HepG2 (cell line): ENCODE measurements around the gene JOSD2. TPM values are rescaled to one million over a fixed set of nuclear protein-coding genes. Genes with fewer than 3 reads are reported as not detected.
"Not testable (repeated sequence)": the region's sequence is repeated elsewhere in the genome, so short reads cannot be mapped to it uniquely, and the experiment has no call there.

ENCODE experiments used
- ATAC-seq: fragments of 200-7000 bp; cut with Tn5 transposase; 3 replicates; pipeline ENCODE4 v1.9.1; 2020; ENCODE audit warnings: mild to moderate bottlenecking, moderate library complexity
- BruUV-seq: library from RNA; stranded (reverse); fragments of 400-500 nt; replicated peaks from 2 replicates; lab custom pipeline; 2021; lab: Mats Ljungman, UMichigan
- CTCF ChIA-PET: fragments of 300-600 bp; formaldehyde crosslinking; extraction: SDS; loops from one replicate; lab custom pipeline; 2021; ENCODE audit warnings: low total read pairs, inconsistent platforms, low intra/inter-chr PET ratio; lab: Yijun Ruan, JAX
- POLR2A ChIA-PET: fragments of 350-600 bp; sonication (Branson Sonifier 250); formaldehyde crosslinking; loops from one replicate; lab custom pipeline; 2020; ENCODE audit warnings: antibody characterized with exemption, inconsistent platforms; lab: Yijun Ruan, JAX
- DNase-seq: peaks from one replicate; pipeline ENCODE4 v3.0.0-alpha.2; 2015; ENCODE audit warnings: low spot score
- FAIRE-seq: peaks from 3 replicates; lab custom pipeline; 2011; peaks lifted over from hg19 to GRCh38; lab: Jason Lieb, UNC
- H2AFZ ChIP-seq: one replicate; pipeline ENCODE4 v1.6.1; 2011; ENCODE audit warnings: low read length, inconsistent platforms
- H3K27ac ChIP-seq: fragments of 300-600 bp; 3 replicates; pipeline ENCODE4 v1.8.0; 2011; ENCODE audit warnings: mixed run types, mild to moderate bottlenecking, mixed read lengths, low read length, inconsistent platforms; ENCODE audit not compliant: insufficient read depth; ENCODE audit errors: extremely low read length
- H3K27me3 ChIP-seq, 2 experiments: fragments of 200-600 bp in 1 of 2; 2 replicates in 1 of 2; 3 replicates in 1 of 2; pipeline versions ENCODE4 v1.6.0 to v1.8.0; 2011; ENCODE audit warnings: low read length in 2 of 2, mild to moderate bottlenecking in 2 of 2, moderate library complexity in 2 of 2, inconsistent platforms in 1 of 2; ENCODE audit not compliant: insufficient read depth in 2 of 2, control insufficient read depth in 1 of 2
- H3K36me3 ChIP-seq, 2 experiments: fragments of 200-600 bp in 1 of 2; replicated peaks in 1 of 2; 2 replicates in 1 of 2; 3 replicates in 1 of 2; pipeline versions ENCODE4 v1.5.1 to v1.8.0; 2011; ENCODE audit warnings: low read length in 2 of 2, inconsistent platforms in 1 of 2; ENCODE audit not compliant: insufficient read depth in 2 of 2, control insufficient read depth in 1 of 2
- H3K4me1 ChIP-seq: 2 replicates; pipeline ENCODE4 v1.5.1; 2012; ENCODE audit warnings: low read length, inconsistent platforms; ENCODE audit not compliant: insufficient read depth
- H3K4me2 ChIP-seq: 2 replicates; pipeline ENCODE4 v1.6.0; 2011; ENCODE audit warnings: low read depth, low read length, inconsistent platforms
- H3K4me3 ChIP-seq, 3 experiments: fragments of 200-600 bp in 1 of 3; sonication (generic), shearing (Covaris generic) in 1 of 3; replicated peaks in 1 of 3; 2 replicates each; pipeline ENCODE4 v1.5.1; 2011 to 2016; ENCODE audit warnings: low read length in 3 of 3, inconsistent platforms in 2 of 3, low read depth in 2 of 3, mild to moderate bottlenecking in 2 of 3, control low read depth in 1 of 3, mixed read lengths in 1 of 3; ENCODE audit not compliant: insufficient read depth in 1 of 3
- H3K79me2 ChIP-seq: one replicate; pipeline ENCODE4 v1.6.1; 2011; ENCODE audit warnings: low read length, inconsistent platforms; ENCODE audit not compliant: insufficient read depth
- H3K9ac ChIP-seq: 2 replicates; pipeline ENCODE4 v1.6.0; 2011; ENCODE audit warnings: mild to moderate bottlenecking, low read depth, low read length, inconsistent platforms; ENCODE audit not compliant: insufficient read depth
- H3K9me3 ChIP-seq: 2 replicates; pipeline ENCODE4 v1.5.1; 2012; ENCODE audit warnings: mild to moderate bottlenecking, low read length
- H4K20me1 ChIP-seq: 2 replicates; pipeline ENCODE4 v1.6.0; 2011; ENCODE audit warnings: inconsistent platforms, mild to moderate bottlenecking, low read length, moderate library complexity; ENCODE audit not compliant: insufficient read depth
- BORCS8-MEF2B ChIP-seq: sonication (generic); formaldehyde crosslinking; IDR thresholded peaks from 2 replicates; pipeline ENCODE4 v1.8.0; 2022; ENCODE audit warnings: mild to moderate bottlenecking, missing genetic modification reagents
- GMEB2 ChIP-seq: IDR thresholded peaks from 2 replicates; pipeline ENCODE4 v1.6.1; 2016; ENCODE audit warnings: missing biosample characterization, missing genetic modification reagents, low read depth
- KAT2B ChIP-seq: fragments of 150-350 bp; IDR thresholded peaks from 2 replicates; pipeline ENCODE4 v1.6.1; 2014; ENCODE audit warnings: low read depth, low read length, borderline replicate concordance
- LRRFIP1 ChIP-seq: sonication (generic); formaldehyde crosslinking; conservative IDR thresholded peaks from 2 replicates; pipeline ENCODE4 v1.4.0; 2020; ENCODE audit warnings: missing genetic modification reagents
- NFIB ChIP-seq: sonication (generic); formaldehyde crosslinking; IDR thresholded peaks from 2 replicates; pipeline ENCODE4 v1.9.0; 2021; ENCODE audit warnings: missing genetic modification reagents, mild to moderate bottlenecking, borderline replicate concordance
- NR2F1 ChIP-seq, 2 experiments: fragments of 450-650 bp in 1 of 2; formaldehyde crosslinking in 1 of 2; IDR thresholded peaks; 2 replicates each; pipeline versions ENCODE4 v1.5.0 to v1.6.1; 2016 to 2020; ENCODE audit warnings: mild to moderate bottlenecking in 1 of 2, missing compliant biosample characterization in 1 of 2, missing genetic modification reagents in 1 of 2, moderate library complexity in 1 of 2
- PRPF4 ChIP-seq: fragments of 200-400 bp; formaldehyde crosslinking; IDR thresholded peaks from 2 replicates; pipeline ENCODE4 v1.6.1; 2016; ENCODE audit warnings: low read length, low read depth; ENCODE audit not compliant: poor library complexity, severe bottlenecking
- SAFB2 ChIP-seq: sonication (generic); formaldehyde crosslinking; IDR thresholded peaks from 2 replicates; pipeline ENCODE4 v1.5.1; 2020; ENCODE audit warnings: missing genetic modification reagents, low read depth, mild to moderate bottlenecking, borderline replicate concordance
- ZNF232 ChIP-seq: sonication (generic); formaldehyde crosslinking; IDR thresholded peaks from 2 replicates; pipeline ENCODE4 v1.4.0; 2020; ENCODE audit warnings: missing genetic modification reagents, borderline replicate concordance
- ZNF616 ChIP-seq: sonication (generic); formaldehyde crosslinking; IDR thresholded peaks from 2 replicates; pipeline ENCODE4 v1.5.0; 2020; ENCODE audit warnings: low read depth, mild to moderate bottlenecking, missing genetic modification reagents
- WGBS: methylation state at CpG from one replicate; pipeline ENCODE4 v1.1.6; 2017; ENCODE audit warnings: low lambda C conversion rate; 5-methylcytosine and 5-hydroxymethylcytosine counted together
- in situ Hi-C: cut with HindIII; loops from 2 replicates; pipeline ENCODE4 v1.10.0; 2017; ENCODE audit warnings: low pct_unique_long_range_greater_than_20kb; ENCODE audit not compliant: extremely low pct_ligation_motif_present
- intact Hi-C: fragments of 100-400 bp; cut with micrococcal nuclease; formaldehyde crosslinking; loops from one replicate; pipeline ENCODE4 v1.10.0; 2022; ENCODE audit not compliant: unreplicated experiment
- polyA plus RNA-seq, 8 experiments: library from polyadenylated mRNA; depleted of rRNA in 3 of 8; stranded (reverse) in 7 of 8; unstranded in 1 of 8; fragments of >200 nt; fragmentation: Illumina TruSeq in 4 of 8; extraction: Trizol in 4 of 8; gene quantifications; 2 replicates each; pipeline versions ENCODE4 v1.2.1 to v1.2.3, GENCODE V29; 2011 to 2016; ENCODE audit warnings: low read depth in 4 of 8, missing spikeins in 1 of 8, mixed read lengths in 1 of 8; ENCODE audit not compliant: insufficient read depth in 1 of 8
- total RNA-seq, 5 experiments: library from RNA; depleted of rRNA; stranded (reverse); fragments of >200 nt; fragmentation: Illumina TruSeq; extraction: Trizol; gene quantifications; 2 replicates each; pipeline ENCODE4 v1.2.3, GENCODE V29; 2016; ENCODE audit warnings: low read depth in 1 of 5

JOSD2 gene
- total and polyA plus RNA-seq, 2 of the 13 experiments (the other 11 are each of a cell fraction or from before 2014, with no cell fraction given) = 2.0 to 4.1 TPM

DNA sequence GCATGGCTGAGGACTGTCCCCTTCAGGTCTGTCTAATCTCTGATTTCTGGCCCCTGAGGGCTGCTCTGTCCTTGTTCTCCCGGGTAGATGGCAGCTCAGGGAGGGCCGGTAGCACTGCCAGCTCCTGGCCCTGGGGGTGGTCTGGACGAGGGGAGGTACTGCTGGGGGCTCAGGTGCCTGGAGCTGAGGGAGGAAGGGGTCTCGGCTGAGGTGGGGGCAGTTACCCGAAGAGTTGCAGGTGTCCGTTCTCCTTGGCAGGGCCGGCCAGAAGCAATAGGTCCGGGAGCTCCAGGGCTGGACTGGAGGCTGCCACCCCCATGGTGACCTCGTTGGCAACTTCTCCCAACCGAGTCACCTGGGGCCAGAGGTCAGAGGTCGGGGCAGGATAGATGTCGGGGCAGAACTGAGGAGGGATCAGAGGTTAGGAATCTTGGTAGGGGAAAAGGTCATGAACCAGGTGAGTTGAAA lies 35.9 kb downstream of the JOSD2 start (continued):
- TF ChIP-seq KAT2B = no peak
- TF ChIP-seq NFIB (CRISPR knock-in tag) = no peak
- no peak for TF ChIP-seq BORCS8-MEF2B
- TF ChIP-seq NR2F1 (CRISPR knock-in tag; IDR thresholded peaks at IDR 0.05) = no peak
- no peak for TF ChIP-seq SAFB2 (CRISPR knock-in tag)
- TF ChIP-seq ZNF616 (CRISPR knock-in tag) = no peak
- TF ChIP-seq LRRFIP1 (CRISPR knock-in tag) = no peak
- no peak for TF ChIP-seq PRPF4
- TF ChIP-seq ZNF232 = no peak
- no peak for TF ChIP-seq GMEB2
- TF ChIP-seq, all 625 proteins: peak for 0

- BruUV-seq, in situ Hi-C loops, H3K4me1 ChIP-seq, POLR2A ChIA-PET, FAIRE-seq, H3K9ac ChIP-seq, H3K36me3 ChIP-seq, H3K4me3 ChIP-seq, H2AFZ ChIP-seq, H3K27me3 ChIP-seq, H3K9me3 ChIP-seq, intact Hi-C loops, CTCF ChIA-PET, ATAC-seq, DNase-seq, H3K4me2 ChIP-seq, H4K20me1 ChIP-seq, H3K79me2 ChIP-seq, H3K27ac ChIP-seq: not testable (repeated sequence)
- WGBS = 0% methylated on average over 2 of the region's 3 CpGs
Observed at GRCh38 chr19:50473336-50473735, 37.7 kb downstream of the JOSD2 start.
